ENCODE measurements around the gene SUPT3H. TPM values are rescaled to one million over a fixed set of nuclear protein-coding genes. Genes with fewer than 3 reads are reported as not detected.
"Not testable (repeated sequence)": the region's sequence is repeated elsewhere in the genome, so short reads cannot be mapped to it uniquely, and the experiment has no call there.

Gene SUPT3H
- total RNA-seq, 1 donor from 2014 or later = 63.6 TPM

DNA sequence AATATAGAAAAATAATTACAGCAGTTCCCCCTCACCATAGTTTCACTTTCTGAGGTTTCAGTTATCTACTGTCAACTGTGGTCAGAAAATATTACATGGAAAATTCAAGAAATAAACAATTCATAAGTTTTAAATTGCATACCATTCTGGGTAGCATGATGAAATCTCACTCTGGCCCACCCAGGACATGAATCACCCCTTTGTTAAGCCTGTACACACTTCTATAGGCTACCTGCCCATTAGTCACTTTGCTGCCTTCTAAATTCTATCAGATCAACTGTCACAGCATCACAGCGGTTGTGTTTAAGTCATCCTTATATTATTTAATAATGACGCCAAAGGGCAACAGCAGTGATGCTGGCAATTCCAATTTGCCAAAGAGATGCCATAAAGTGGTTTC lies 189.9 kb downstream of the SUPT3H start:
- DNase-seq (ENCODE audit: low spot score in 2 of 2) = no peak
- FAIRE-seq = no peak

DNA sequence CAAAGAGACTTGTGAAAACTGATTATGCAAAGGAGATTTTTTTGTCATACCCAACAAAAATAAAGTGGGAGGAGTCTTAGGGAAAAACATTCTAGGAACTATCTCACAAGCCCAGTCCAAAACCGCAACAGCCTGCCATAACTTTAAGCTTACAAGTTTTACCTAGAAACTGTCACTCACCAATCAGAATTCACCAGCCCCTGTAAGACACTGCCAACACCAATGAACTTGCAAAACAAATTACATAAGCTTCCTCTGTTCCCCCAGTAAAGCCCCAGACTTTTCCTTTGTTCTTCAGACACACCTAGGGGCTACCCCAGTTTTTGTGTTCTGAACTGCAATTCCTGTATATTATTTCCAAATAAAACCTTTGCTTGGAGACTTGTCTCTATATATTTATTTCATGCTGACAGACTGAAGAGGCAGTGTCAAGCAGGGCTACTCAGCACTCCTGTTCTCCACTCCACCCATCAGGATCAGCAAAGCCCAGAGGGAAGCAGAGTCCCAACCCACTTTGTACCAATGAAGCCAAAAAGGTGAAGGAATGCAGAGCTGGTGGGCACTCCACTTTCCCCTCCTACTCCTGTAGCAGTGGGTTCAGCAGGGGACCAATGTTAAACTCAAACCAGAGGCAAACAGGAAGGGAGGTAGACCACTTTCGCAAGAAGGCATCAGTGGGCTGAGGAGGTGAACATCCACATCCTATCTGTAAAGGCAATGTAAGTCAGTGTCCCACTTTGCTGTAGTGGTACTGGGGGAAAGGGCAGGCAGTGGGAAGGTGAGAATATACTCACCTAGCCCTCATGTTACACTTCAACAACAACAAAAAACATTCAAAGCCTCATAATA lies 192.1 kb downstream of the SUPT3H start:
- DNase-seq (ENCODE audit: low spot score in 2 of 2) (no peak), FAIRE-seq (no peak)

DNA sequence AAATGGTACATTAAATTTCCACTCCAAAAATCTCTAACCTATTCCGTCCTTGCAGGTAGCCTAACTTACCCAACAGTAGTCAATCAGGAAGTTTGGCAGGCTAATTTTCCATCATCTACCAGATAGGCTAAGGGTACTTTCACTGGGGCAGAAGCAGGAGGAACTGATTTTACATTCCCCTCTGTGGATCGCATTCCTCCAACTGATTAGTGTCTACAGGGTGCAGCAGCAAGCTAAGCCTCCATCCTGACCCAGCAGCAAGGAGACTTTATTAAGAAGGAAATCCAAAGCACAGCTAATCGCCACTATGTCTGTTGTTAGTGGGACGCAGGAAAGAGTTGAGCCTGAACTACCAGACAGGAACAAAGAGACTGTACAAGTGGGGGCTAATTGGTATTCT lies 192.8 kb downstream of the SUPT3H start:
- FAIRE-seq (no peak), DNase-seq (ENCODE audit: low spot score in 2 of 2) (no peak)

- DNase-seq (ENCODE audit: low spot score in 2 of 2) (no peak), FAIRE-seq (no peak)
Observed at GRCh38 chr6:45184040-45184439, 193.7 kb downstream of the SUPT3H start.

- not testable (repeated sequence) for DNase-seq (ENCODE audit: low spot score in 2 of 2); FAIRE-seq
Observed at GRCh38 chr6:45176373-45176772, 201.4 kb downstream of the SUPT3H start.

- FAIRE-seq = no peak
Observed at GRCh38 chr6:45175272-45175671, 202.5 kb downstream of the SUPT3H start.

GRCh38 chr6:45174045-45174444 lies 203.7 kb downstream of the SUPT3H start:
- FAIRE-seq (no peak), DNase-seq (ENCODE audit: low spot score in 2 of 2) (no peak)

More at GRCh38 chr6:45175272-45175671, 202.5 kb downstream of the SUPT3H start:
- DNase-seq (ENCODE audit: low spot score in 2 of 2) = no peak

DNA sequence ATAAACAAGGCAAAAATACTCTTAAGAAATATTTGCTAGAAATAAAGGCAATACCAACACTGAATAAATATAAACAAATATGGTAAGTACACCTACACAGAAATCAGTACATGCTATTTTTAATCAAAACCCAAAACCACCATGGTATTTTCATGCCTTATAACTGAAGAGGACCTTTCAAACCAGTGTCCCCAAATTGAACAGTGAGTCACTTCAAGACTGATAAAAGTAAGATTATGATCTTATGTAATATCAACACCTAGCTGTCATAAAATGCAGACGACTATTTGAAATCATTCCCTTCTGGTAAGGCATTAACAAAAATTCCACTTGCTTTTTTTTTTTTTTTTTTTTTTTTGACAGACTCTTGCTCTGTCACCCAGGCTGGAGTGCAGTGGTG lies 206.4 kb downstream of the SUPT3H start:
- DNase-seq (ENCODE audit: low spot score in 2 of 2) (no peak), FAIRE-seq (no peak)

DNA sequence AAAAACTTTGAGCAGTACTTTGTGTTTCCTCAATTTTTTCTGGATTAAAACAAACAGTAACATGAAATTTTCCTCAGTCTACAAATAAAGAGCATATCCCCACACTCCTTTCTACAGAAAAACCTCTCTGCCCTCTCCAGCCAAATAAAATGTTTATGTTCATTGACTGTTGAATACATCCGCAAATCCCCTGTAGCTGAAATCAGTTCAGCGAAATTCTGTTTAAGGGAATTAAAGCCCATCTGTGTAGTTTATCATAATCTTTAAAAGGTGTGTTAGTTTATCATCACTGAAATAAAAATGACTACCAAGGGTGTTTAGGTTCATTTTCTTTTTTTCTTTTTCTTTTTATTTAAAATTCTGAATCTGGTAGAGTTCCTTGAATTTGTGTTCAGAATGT lies 207.4 kb downstream of the SUPT3H start:
- FAIRE-seq = no peak
- no peak for DNase-seq (ENCODE audit: low spot score in 2 of 2)

DNA sequence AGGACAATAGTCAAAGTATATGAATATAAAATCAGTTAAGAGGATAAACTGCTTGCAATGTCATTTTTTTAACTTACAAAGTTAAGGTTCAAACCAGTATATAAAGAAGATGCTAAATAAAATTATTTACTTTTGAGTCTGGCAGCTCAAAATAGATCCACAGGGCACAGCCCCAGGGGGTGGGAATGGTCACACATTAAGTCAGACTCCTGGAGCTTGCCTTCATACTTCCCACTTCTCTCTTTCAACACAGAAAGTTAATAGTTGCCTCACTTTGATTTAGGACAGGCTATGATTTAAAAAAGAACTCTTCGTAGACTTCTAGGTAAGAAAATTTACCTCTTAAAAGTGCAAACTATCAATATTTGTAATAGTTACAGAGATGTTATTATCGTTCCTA lies 207.9 kb downstream of the SUPT3H start:
- FAIRE-seq = no peak
- no peak for DNase-seq (ENCODE audit: low spot score in 2 of 2)

DNA sequence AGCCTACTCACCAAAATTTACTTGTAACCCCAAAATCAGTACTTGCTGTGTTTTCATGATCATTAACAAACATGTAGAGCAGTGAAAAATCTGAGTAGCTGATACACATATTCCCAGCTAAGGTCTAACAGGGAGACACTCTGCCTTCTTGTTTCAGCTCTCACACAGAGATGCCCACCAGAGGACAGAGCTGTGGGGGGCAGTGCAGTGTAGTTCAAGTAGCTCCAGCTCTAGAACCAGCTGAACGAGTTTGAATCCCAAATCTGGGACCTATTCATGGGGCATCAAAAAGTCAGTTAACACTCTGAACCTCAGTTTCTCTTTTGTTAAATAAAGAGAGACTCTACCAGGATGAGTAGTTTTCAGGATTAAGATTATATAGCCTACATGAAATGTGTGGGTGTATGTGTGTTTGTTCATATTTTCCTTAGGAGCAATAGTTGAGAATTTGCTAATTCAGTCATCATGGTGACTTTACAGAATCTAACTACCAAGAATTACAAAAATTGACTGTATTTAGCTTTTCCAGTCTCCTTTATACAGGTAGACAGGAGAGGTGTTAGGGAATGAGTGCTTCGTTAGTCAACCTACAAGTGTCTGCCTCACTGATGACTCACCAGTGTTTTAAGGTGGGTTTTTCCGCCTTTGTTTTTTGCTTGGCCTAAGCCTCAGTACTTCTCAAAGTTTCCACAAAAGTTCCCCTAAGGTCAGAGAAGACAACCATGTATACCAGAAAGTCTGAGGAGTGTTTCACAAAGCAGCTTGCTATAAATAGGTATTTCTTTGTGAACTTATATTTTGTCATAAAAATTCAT lies 213.6 kb downstream of the SUPT3H start:
- FAIRE-seq (no peak), DNase-seq (ENCODE audit: low spot score in 2 of 2) (no peak)

DNA sequence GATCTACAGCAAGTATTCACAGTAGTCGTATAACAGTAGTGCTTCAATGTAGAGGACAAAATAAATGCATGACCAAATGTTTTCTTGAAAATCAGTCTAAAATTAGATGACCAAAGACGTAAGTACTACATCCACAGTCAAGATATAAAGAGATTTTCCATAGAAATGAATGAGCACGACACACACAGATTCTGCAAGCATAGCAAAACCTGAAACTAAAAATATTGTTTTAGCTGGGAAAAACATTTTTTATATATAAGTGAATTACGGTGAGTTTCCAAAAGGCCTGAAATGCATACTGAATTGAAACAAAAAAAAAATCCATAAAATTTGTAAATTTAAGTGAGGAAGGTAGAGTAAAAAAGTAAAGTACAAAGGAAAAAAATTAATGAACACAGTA lies 217.4 kb downstream of the SUPT3H start:
- FAIRE-seq (no peak), DNase-seq (ENCODE audit: low spot score in 2 of 2) (no peak)

DNA sequence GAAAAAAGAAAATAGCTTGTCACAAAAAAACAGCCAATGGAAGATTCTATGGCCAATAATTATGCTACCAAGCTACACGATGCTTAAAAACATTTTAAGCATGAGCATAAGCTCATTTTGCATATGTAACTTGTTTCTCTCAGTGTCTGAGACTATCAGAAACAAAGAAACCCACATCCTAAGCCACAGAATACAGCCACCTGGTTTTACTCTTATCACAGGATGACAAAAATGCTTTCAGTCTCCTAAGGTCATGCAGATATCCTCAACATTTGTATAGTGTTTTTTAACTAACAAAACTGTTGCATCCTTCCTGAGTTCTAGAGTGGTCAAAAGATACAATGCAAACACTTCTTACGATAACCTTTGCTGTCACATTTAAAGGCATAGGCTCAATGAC lies 221.7 kb downstream of the SUPT3H start:
- FAIRE-seq = no peak
- no peak for DNase-seq (ENCODE audit: low spot score in 2 of 2)

- FAIRE-seq = no peak
- DNase-seq (ENCODE audit: low spot score in 2 of 2) = no peak
Observed at GRCh38 chr6:45155341-45155894, 222.3 kb downstream of the SUPT3H start.

DNA sequence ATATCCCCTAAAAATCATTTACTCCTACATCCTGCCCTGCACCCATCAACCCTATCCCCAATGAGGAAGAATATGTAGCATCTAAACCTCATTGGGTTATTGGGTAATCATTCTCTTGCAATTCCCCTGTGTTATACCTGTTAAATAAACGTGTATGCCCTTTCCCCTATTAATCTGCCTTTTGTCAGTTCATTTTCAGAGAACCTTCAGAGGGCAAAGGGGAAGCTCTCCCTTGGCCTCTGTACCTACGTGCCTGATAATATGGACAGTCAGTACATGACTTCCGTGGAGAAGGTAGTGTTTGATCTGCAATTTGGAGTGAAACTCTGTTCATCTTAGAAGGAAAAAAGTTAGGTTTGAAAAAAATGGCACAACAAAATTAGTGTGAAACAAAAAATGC lies 223.1 kb downstream of the SUPT3H start:
- no peak for FAIRE-seq

DNA sequence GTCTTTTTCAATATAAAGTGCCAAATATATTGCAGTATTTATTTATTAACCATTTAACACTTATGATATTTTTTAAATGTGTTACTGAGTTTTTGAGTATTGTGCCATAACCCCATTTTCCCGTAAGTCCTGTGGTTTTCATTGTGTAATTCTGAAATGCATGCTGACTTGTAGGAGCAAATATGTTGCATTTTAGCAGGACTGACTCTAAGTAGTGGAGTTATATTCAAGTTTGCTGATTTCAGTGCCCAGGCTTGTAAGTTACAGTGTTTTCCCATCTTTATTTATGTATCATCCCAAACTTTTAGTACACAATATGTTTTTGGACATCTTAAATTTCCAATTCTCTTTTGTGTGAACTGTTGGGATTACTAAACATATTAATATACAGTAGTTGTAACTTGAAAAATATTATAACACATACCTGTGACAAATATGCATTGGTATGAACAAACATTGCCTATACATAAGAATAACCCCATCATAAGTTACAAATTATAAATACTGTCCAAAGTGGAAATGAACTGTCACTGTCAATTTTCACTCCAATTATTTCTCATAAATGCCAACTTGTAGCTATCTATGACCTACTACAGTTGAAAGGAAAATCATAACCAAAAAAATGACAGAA lies 228.9 kb downstream of the SUPT3H start:
- no peak for FAIRE-seq
- no peak for DNase-seq (ENCODE audit: low spot score in 2 of 2)

More for the DNA sequence above, 223.1 kb downstream of the SUPT3H start:
- DNase-seq (ENCODE audit: low spot score in 2 of 2) = no peak

DNA sequence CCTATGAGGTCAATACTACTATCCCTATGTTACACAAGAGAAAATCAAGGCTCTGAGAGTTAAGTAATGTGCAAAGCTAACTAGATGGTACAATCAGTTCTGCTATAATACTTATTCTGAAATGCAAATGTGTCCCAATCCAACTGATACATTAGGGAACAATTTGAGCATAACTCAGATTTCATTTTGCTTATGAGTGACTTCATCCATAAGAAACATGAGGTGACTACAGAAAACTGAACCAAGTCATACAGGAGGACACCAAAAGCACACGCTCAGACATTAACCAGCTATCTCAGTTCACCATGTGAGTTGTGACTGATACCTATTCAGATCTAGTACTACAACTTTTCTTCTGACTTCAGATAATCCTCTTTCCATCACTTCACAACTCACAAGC lies 229.5 kb downstream of the SUPT3H start:
- DNase-seq (ENCODE audit: low spot score in 2 of 2) = no peak
- no peak for FAIRE-seq

GRCh38 chr6:45145658-45146057 lies 232.1 kb downstream of the SUPT3H start:
- DNase-seq (ENCODE audit: low spot score in 2 of 2); FAIRE-seq: not testable (repeated sequence)

DNA sequence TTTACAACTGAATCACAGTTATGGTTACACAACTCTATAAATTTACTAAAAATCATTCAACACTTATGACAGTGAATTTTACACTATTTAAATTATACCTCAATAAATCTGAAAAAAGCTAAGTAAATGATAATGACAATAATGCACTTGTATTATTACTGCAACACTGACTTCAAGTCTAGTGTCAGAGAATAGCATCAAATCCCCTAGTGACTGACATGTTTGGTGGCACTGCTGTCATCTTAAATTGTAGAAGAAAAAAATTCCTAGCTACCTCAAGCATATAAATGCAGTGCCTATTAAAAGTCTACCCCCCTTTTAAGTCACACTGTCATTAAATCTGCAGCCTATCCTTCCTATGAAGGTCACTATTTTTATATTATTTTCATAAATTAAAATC lies 239.0 kb downstream of the SUPT3H start:
- FAIRE-seq (no peak), DNase-seq (ENCODE audit: low spot score in 2 of 2) (no peak)

- peak; percentile 3 for FAIRE-seq
- no peak for DNase-seq (ENCODE audit: low spot score in 2 of 2)
Observed at GRCh38 chr6:45136495-45136894, 241.2 kb downstream of the SUPT3H start.

Measured in frontal cortex (tissue), 4 donors.